Measurements from ENCODE around the gene COPS8. TPM values are rescaled to one million over a fixed set of nuclear protein-coding genes. Genes with fewer than 3 reads are reported as not detected.

The COPS8 gene
- total RNA-seq, 2 donors from 2014 or later: 106 to 162 TPM

DNA sequence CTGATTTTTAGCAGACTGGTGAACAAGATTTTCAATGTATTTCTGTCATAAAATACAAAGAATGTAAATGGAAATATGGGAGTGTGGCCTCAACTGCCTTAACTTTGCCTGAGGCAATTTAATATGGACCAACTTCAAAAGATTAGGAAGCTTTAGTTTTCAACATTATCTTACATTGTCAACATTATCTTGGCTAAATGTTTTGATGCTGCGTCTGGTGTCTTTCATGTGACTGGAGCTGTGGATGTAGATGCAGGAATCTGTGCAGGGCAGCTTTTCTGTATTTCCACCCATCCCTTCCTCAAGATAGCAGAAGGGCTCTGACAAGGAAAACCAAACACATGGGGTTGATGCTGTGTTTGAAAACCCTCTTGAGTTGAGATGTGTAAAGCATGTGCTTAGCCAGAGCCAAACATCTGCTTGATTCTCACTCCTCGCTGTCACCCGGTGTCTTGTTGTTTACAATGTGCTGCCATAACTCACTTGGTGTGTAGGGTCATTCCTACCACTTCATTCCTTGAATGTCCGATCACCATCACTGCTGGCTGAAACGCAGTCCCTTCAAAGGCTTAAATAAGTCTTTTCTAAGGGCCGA is 33.0 kb downstream of the COPS8 start:
- TF ChIP-seq, protein P1, sequence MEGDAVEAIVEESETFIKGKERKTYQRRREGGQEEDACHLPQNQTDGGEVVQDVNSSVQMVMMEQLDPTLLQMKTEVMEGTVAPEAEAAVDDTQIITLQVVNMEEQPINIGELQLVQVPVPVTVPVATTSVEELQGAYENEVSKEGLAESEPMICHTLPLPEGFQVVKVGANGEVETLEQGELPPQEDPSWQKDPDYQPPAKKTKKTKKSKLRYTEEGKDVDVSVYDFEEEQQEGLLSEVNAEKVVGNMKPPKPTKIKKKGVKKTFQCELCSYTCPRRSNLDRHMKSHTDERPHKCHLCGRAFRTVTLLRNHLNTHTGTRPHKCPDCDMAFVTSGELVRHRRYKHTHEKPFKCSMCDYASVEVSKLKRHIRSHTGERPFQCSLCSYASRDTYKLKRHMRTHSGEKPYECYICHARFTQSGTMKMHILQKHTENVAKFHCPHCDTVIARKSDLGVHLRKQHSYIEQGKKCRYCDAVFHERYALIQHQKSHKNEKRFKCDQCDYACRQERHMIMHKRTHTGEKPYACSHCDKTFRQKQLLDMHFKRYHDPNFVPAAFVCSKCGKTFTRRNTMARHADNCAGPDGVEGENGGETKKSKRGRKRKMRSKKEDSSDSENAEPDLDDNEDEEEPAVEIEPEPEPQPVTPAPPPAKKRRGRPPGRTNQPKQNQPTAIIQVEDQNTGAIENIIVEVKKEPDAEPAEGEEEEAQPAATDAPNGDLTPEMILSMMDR (IDR thresholded peaks at IDR 0.05): no peak
- H3K36me3 ChIP-seq: no peaks in the 10 kb centered on the region
- no peaks in the 10 kb centered on the region for H3K27me3 ChIP-seq
- H3K9me3 ChIP-seq: no peaks in the 10 kb centered on the region
- no peaks in the 10 kb centered on the region for H3K4me1 ChIP-seq
- no peak for DNase-seq (ENCODE audit: low spot score)
- no peak overlapping the region for H3K4me3 ChIP-seq
- no peak overlapping the region for H3K27ac ChIP-seq

DNA sequence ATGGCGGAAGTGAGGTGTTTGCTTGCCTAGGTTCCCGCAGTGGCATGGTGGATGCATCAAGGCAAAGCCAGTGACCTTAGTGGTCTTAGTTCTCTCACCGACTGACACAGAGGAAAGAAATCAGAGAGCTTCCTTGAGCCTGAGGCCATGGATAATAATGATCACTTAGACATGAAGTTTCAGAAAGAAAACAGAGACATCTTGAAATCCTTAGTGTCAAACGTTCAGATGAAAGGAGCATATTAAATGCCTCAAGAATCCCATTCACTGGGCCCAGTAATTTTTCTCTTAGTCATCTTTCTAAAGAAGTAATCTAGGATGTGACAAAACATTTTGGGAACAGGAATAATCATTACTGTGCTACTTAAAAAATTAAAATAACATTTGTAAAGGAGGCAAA is 35.2 kb downstream of the COPS8 start:
- no peak overlapping the region for H3K4me3 ChIP-seq
- no peak overlapping the region for H3K27ac ChIP-seq
- H3K36me3 ChIP-seq: no peaks in the 10 kb centered on the region
- H3K27me3 ChIP-seq: no peaks in the 10 kb centered on the region
- no peak for DNase-seq (ENCODE audit: low spot score)
- no peaks in the 10 kb centered on the region for H3K9me3 ChIP-seq
- no peaks in the 10 kb centered on the region for H3K4me1 ChIP-seq
- TF ChIP-seq, protein P1 (IDR thresholded peaks at IDR 0.05): no peak

DNA sequence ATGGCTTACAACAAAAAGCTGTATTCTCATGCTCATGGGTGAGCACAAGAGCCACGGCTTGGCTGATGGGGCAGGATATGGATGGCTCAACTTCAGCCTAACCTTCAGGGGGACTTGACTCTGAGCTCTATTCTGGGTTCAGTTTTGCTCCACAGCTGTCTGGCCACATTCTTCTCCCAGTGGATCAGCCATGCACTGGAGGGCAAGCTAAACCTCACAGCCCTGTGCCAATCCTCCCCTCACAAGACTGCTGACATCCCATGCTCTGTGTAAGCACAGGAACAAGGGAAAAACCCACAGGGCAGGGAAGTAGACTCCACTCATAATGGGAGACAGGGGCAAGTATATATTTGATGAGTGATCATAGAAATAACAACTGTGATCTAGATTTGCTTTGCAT is 35.6 kb downstream of the COPS8 start:
- TF ChIP-seq, protein P1 (IDR thresholded peaks at IDR 0.05): no peak
- Histone ChIP-seq H3K9me3 (no peaks in the 10 kb centered on the region), H3K27ac (no peak overlapping the region), H3K4me3 (no peak overlapping the region), H3K27me3 (no peaks in the 10 kb centered on the region), H3K36me3 (no peaks in the 10 kb centered on the region), H3K4me1 (peaks cover 0 to 1% of the 10 kb centered on the region in 2 donors)
- no peak for DNase-seq (ENCODE audit: low spot score)

DNA sequence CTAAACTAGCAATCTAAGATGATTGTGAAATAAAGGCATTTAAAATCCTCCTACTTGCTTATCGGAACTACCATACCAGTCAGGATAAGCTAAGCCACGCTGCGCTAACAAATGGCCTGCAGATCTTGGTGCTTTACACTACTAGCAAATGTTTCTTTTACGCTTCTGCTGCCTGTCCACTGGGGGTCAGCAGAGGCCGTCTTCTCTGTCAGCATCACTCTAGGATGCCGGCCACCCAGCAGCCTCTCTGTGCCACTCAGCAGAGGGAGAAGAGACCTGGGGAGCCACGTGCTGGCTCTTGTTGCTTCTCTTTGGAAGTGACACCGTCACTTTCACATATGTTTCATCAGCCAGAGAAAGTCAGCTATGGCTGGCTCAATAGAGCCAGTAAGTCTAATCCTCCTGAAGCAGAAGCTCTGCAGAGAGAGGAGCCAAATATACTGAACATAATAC is 36.6 kb downstream of the COPS8 start:
- Histone ChIP-seq H3K36me3 (no peaks in the 10 kb centered on the region), H3K4me1 (peaks cover 0 to 3% of the 10 kb centered on the region in 2 donors), H3K9me3 (no peaks in the 10 kb centered on the region), H3K4me3 (no peak overlapping the region), H3K27me3 (no peaks in the 10 kb centered on the region), H3K27ac (no peak overlapping the region)
- DNase-seq (ENCODE audit: low spot score): peak; percentile 78
- TF ChIP-seq, protein P1 (IDR thresholded peaks at IDR 0.05): peak; percentile 45 to 78

DNA sequence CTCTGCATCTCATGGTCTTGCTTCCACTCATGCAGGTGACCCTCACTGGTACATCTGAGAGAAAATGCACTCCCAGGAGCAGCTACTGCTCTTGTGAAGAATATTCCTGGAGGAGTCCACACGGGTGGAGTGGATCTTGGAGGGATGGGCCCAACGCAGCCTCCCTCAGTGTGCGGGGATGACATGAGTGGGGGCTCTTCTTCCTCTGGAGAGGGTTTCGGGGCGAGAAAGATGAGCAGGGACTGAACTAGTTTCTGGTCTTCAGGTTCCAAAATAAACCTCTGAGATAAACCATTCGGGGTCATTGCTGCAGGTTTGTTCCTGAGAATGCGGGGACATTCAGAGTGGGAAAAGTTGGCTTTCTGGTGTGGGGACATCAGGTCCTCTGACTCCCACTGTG is 39.1 kb downstream of the COPS8 start:
- Histone ChIP-seq H3K36me3 (no peaks in the 10 kb centered on the region), H3K4me3 (no peak overlapping the region), H3K9me3 (no peaks in the 10 kb centered on the region), H3K4me1 (peaks cover 0 to 15% of the 10 kb centered on the region in 2 donors), H3K27me3 (no peaks in the 10 kb centered on the region), H3K27ac (no peak overlapping the region)
- no peak for DNase-seq (ENCODE audit: low spot score)
- TF ChIP-seq, protein P1 (IDR thresholded peaks at IDR 0.05): no peak

DNA sequence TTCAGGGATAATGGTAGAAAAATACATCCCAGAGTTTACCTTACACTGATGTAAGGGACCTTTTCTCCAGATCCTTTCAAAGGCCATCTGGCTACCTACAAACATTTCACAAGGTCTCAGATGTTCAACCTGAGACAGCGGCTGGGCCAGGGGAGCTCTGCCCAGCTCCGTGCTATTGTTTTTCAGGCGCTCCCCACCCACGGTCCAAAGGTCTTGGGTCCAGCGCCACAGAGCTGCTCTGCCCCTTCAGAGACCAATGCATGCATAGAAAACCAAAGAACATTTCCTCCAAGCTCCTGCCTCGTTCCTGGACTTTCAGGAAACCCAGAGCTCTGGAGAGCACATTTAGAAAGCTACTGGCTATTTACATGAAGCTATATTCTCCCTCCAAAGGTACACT is 40.3 kb downstream of the COPS8 start:
- Histone ChIP-seq H3K27me3 (no peaks in the 10 kb centered on the region), H3K9me3 (no peaks in the 10 kb centered on the region), H3K4me1 (peaks cover 0 to 15% of the 10 kb centered on the region in 2 donors), H3K4me3 (no peak overlapping the region), H3K36me3 (no peaks in the 10 kb centered on the region), H3K27ac (no peak overlapping the region)
- TF ChIP-seq, protein P1 (IDR thresholded peaks at IDR 0.05): no peak
- DNase-seq (ENCODE audit: low spot score): no peak

All from right atrium auricular region (tissue), 2 donors.